Breast epithelium (tissue), 3 donors: ENCODE results near the gene EPB41L2.

Experiments used
- POLR2A ChIP-seq: fragments of 450-650 bp; IDR thresholded peaks from one replicate; pipeline ENCODE4 v1.6.1; 2016; ENCODE audit warnings: antibody characterized with exemption, mild to moderate bottlenecking, moderate library complexity
- POLR2AphosphoS5 ChIP-seq, 3 donors: sonication (generic); formaldehyde crosslinking; IDR thresholded peaks; one replicate each; pipeline ENCODE4 v1.6.1; 2017; ENCODE audit warnings: antibody characterized with exemption in 3 of 3
- TF ChIP-seq, protein P1 (sequence below), 3 donors: fragments of 450-650 bp; IDR thresholded peaks; one replicate each; pipeline ENCODE4 v1.5.1; 2016 to 2017; ENCODE audit warnings: antibody characterized with exemption in 3 of 3, mild to moderate bottlenecking in 3 of 3, moderate library complexity in 3 of 3

DNA sequence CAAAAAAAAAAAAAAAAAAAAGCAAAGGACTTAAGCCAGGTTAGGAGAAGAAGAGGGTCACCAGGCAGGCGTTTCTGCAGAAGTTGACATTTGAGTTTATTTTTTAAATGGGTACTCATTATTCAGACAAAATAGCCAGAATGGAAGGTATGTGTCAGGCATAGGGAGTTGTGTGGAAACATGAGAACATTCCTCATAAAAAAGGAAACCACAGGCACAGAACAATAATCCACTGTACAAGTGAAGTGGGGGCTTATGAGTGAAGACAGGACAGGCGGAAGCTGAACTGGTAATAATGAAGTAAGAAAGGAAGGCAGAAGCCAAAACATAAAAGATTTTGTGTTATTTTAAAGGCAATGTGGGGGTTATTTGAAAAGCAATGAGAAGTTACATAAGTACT is 104.6 kb downstream of the EPB41L2 start:
- TF ChIP-seq, protein P1, sequence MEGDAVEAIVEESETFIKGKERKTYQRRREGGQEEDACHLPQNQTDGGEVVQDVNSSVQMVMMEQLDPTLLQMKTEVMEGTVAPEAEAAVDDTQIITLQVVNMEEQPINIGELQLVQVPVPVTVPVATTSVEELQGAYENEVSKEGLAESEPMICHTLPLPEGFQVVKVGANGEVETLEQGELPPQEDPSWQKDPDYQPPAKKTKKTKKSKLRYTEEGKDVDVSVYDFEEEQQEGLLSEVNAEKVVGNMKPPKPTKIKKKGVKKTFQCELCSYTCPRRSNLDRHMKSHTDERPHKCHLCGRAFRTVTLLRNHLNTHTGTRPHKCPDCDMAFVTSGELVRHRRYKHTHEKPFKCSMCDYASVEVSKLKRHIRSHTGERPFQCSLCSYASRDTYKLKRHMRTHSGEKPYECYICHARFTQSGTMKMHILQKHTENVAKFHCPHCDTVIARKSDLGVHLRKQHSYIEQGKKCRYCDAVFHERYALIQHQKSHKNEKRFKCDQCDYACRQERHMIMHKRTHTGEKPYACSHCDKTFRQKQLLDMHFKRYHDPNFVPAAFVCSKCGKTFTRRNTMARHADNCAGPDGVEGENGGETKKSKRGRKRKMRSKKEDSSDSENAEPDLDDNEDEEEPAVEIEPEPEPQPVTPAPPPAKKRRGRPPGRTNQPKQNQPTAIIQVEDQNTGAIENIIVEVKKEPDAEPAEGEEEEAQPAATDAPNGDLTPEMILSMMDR (IDR thresholded peaks at IDR 0.05), result no peak
- TF ChIP-seq POLR2A (no peak), POLR2AphosphoS5 (IDR thresholded peaks at IDR 0.05) (no peak)
